IPS DF 4.7 (cell line): ENCODE data around the gene DHPS.
"Not testable (repeated sequence)": the region's sequence is repeated elsewhere in the genome, so short reads cannot be mapped to it uniquely, and the experiment has no call there.

ENCODE experiments used
- DNase-seq: peaks from one replicate; pipeline ENCODE4 v3.0.0-alpha.2; 2013; ENCODE audit warnings: low spot score; ENCODE audit errors: extremely low read depth

The DHPS gene

GRCh38 chr19:12647047-12647446 is 34.6 kb downstream of the DHPS start:
- DNase-seq: no peak

GRCh38 chr19:12646551-12646950 is 35.1 kb downstream of the DHPS start:
- no peak for DNase-seq

GRCh38 chr19:12643716-12644115 is 38.0 kb downstream of the DHPS start:
- DNase-seq: not testable (repeated sequence)

GRCh38 chr19:12642506-12642905 is 39.2 kb downstream of the DHPS start:
- DNase-seq: no peak

- no peak for DNase-seq
Measured at GRCh38 chr19:12641456-12641855, 40.2 kb downstream of the DHPS start.

- no peak for DNase-seq
Measured at GRCh38 chr19:12639901-12640613, 41.6 kb downstream of the DHPS start.

GRCh38 chr19:12638611-12639182 is 43.0 kb downstream of the DHPS start:
- no peak for DNase-seq

- DNase-seq: no peak
Measured at GRCh38 chr19:12636631-12637030, 45.0 kb downstream of the DHPS start.

- DNase-seq: no peak
Measured at GRCh38 chr19:12629215-12629614, 52.5 kb downstream of the DHPS start.

- no peak for DNase-seq
Measured at GRCh38 chr19:12628040-12629022, 53.3 kb downstream of the DHPS start.

- no peak for DNase-seq
Measured at GRCh38 chr19:12626958-12627357, 54.7 kb downstream of the DHPS start.
